Ishikawa (cell line): ENCODE measurements around the gene FAIM2.

Experiments used
- CEBPB ChIP-seq: IDR thresholded peaks from 2 replicates; pipeline ENCODE4 v1.6.1; 2012
- CREB1 ChIP-seq: IDR thresholded peaks from 2 replicates; pipeline ENCODE4 v1.6.1; 2012; ENCODE audit warnings: low read depth
- EGR1 ChIP-seq: IDR thresholded peaks from 2 replicates; pipeline ENCODE4 v1.6.1; 2012
- EP300 ChIP-seq: IDR thresholded peaks from 2 replicates; pipeline ENCODE4 v1.6.1; 2012; ENCODE audit warnings: borderline replicate concordance
- FOXM1 ChIP-seq: IDR thresholded peaks from 2 replicates; pipeline ENCODE4 v1.6.1; 2012; ENCODE audit warnings: low read depth, borderline replicate concordance
- NFIC ChIP-seq: IDR thresholded peaks from 2 replicates; pipeline ENCODE4 v1.6.1; 2012
- RAD21 ChIP-seq: IDR thresholded peaks from 2 replicates; pipeline ENCODE4 v1.6.1; 2012; ENCODE audit warnings: low read depth
- TAF1 ChIP-seq: IDR thresholded peaks from 2 replicates; pipeline ENCODE4 v1.6.1; 2012; ENCODE audit warnings: low read depth, mild to moderate bottlenecking
- TCF12 ChIP-seq: IDR thresholded peaks from 2 replicates; pipeline ENCODE4 v1.6.1; 2012; ENCODE audit warnings: low read depth
- TEAD4 ChIP-seq: IDR thresholded peaks from 2 replicates; pipeline ENCODE4 v1.6.1; 2012
- USF1 ChIP-seq: IDR thresholded peaks from 2 replicates; pipeline ENCODE4 v1.6.1; 2012
- TF ChIP-seq, protein P1 (sequence below): IDR thresholded peaks from 2 replicates; pipeline ENCODE4 v1.6.1; 2012; ENCODE audit warnings: low read depth, mild to moderate bottlenecking
- TF ChIP-seq, protein P2 (sequence below): IDR thresholded peaks from 2 replicates; pipeline ENCODE4 v1.6.1; 2012

- TF ChIP-seq TEAD4 = no peak
- TF ChIP-seq, protein P1, sequence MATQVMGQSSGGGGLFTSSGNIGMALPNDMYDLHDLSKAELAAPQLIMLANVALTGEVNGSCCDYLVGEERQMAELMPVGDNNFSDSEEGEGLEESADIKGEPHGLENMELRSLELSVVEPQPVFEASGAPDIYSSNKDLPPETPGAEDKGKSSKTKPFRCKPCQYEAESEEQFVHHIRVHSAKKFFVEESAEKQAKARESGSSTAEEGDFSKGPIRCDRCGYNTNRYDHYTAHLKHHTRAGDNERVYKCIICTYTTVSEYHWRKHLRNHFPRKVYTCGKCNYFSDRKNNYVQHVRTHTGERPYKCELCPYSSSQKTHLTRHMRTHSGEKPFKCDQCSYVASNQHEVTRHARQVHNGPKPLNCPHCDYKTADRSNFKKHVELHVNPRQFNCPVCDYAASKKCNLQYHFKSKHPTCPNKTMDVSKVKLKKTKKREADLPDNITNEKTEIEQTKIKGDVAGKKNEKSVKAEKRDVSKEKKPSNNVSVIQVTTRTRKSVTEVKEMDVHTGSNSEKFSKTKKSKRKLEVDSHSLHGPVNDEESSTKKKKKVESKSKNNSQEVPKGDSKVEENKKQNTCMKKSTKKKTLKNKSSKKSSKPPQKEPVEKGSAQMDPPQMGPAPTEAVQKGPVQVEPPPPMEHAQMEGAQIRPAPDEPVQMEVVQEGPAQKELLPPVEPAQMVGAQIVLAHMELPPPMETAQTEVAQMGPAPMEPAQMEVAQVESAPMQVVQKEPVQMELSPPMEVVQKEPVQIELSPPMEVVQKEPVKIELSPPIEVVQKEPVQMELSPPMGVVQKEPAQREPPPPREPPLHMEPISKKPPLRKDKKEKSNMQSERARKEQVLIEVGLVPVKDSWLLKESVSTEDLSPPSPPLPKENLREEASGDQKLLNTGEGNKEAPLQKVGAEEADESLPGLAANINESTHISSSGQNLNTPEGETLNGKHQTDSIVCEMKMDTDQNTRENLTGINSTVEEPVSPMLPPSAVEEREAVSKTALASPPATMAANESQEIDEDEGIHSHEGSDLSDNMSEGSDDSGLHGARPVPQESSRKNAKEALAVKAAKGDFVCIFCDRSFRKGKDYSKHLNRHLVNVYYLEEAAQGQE = no peak
- TF ChIP-seq EGR1 = no peak
- TF ChIP-seq TAF1 = no peak
- TF ChIP-seq, protein P2, sequence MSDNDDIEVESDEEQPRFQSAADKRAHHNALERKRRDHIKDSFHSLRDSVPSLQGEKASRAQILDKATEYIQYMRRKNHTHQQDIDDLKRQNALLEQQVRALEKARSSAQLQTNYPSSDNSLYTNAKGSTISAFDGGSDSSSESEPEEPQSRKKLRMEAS = no peak
- TF ChIP-seq FOXM1 = no peak
- TF ChIP-seq CREB1 = no peak
- TF ChIP-seq NFIC = no peak; the same call in 1 of the 2 replicates
- no peak for TF ChIP-seq EP300
- TF ChIP-seq CEBPB = no peak
- TF ChIP-seq RAD21 = no peak
- no peak for TF ChIP-seq TCF12
- TF ChIP-seq USF1 = no peak
Observed at GRCh38 chr12:49885118-49885517, 18.6 kb downstream of the FAIM2 start.
